ENCODE measurements around the gene CCNK.

CCNK gene

DNA sequence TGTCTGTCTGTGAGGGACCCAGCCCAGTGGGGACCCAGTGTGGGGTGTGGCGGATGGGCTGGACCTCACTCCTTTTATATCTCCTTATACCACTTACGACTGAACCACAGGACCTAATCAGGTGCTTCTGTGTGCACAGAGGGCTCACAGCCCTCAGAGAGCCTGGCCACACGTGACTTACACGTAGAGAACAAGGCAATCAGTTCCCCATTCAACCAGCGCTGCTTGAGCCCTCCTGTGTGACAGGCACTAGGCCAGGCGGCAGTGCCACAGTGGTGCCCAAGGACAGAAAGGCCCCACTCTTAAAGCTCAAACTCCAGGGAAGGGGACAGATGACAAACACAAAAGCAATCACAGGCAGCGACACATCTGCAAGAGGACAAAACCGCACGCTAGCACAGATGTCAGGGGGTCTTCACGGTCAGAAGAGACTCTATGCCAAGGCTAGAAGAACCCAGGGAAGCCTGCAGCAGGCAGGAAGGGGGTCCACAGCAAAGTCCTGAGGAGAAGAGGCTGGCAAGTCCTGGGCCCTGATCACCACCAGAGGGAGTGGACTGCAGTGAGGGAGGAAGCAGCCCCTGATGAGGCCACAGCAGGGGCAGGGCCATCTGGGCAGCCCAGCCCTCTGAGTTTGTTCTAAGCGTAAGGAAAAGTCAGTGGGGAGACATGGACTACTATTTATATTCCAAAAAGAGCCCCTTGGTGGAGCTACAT lies 39.9 kb upstream of the CCNK start:
- TF ChIP-seq, protein P1, sequence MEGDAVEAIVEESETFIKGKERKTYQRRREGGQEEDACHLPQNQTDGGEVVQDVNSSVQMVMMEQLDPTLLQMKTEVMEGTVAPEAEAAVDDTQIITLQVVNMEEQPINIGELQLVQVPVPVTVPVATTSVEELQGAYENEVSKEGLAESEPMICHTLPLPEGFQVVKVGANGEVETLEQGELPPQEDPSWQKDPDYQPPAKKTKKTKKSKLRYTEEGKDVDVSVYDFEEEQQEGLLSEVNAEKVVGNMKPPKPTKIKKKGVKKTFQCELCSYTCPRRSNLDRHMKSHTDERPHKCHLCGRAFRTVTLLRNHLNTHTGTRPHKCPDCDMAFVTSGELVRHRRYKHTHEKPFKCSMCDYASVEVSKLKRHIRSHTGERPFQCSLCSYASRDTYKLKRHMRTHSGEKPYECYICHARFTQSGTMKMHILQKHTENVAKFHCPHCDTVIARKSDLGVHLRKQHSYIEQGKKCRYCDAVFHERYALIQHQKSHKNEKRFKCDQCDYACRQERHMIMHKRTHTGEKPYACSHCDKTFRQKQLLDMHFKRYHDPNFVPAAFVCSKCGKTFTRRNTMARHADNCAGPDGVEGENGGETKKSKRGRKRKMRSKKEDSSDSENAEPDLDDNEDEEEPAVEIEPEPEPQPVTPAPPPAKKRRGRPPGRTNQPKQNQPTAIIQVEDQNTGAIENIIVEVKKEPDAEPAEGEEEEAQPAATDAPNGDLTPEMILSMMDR (IDR thresholded peaks at IDR 0.05; ENCODE audit: low read depth, low read length): no peak; the same call in 1 of the 2 replicates
- DNase-seq (ENCODE audit: extremely low read depth, low read depth): no peak

DNA sequence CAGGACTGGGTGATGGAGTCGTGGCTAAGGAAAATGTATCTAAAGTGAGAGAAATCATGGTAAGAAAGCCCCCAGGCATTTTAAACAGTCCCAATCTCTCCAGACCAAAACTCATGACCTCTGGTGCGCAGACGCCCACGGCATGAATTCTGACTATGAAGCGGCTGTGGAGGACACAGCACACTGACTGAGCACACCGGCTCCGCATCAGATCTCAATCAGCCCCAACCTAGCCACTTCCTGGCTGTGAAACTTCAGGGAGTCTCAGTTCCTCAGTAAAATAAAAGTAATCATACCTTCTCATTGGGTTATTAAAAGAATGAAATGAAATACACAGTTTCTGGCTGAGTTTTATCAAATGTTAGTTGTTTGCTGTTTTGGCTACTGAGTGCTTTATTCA lies 39.3 kb upstream of the CCNK start:
- DNase-seq (ENCODE audit: extremely low read depth, low read depth): no peak
- TF ChIP-seq, protein P1 (IDR thresholded peaks at IDR 0.05; ENCODE audit: low read depth, low read length): no peak

DNA sequence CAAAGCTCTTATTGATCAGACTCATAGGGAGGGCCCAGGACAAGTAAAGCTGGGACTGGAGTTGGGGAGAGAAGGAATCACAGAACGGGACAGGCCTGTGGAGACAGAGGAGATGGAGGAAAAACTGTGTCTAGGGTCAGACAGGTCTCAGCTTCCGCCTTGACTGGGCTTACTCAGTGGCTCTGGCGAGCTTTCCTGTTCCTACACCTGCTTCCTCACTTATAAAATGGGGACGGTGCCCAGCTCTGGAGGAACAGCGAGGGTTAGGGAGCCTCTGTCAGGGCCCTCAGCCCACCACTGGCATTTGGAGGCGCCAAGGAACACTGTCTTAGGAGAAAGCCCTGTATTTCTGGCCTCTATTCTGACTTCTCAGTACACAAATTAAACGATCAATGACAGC lies 35.3 kb upstream of the CCNK start:
- TF ChIP-seq, protein P1 (IDR thresholded peaks at IDR 0.05; ENCODE audit: low read depth, low read length): no peak

DNA sequence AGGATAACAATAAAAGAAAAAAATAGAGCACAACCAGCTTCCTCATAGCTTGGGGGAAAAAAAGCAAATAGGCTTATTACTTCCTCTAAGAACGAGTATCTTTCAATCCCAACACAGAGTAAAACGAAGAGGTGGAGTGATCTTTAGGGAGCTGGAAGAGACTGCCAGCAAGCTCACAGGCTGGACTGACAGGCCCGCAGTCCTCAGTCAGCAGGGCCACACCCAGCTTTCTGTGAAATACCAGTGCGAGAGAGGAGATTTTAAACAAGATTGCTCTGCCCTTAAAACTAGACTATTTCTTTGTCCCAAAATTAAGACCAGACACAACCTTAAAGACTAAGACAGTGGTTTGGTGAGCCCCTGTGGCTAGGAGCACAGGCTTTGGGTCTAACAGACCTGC lies 33.5 kb upstream of the CCNK start:
- no peak for DNase-seq (ENCODE audit: extremely low read depth, low read depth)
- TF ChIP-seq, protein P1 (IDR thresholded peaks at IDR 0.05; ENCODE audit: low read depth, low read length): no peak

More for the DNA sequence above, 35.3 kb upstream of the CCNK start:
- DNase-seq (ENCODE audit: extremely low read depth, low read depth): no peak

DNA sequence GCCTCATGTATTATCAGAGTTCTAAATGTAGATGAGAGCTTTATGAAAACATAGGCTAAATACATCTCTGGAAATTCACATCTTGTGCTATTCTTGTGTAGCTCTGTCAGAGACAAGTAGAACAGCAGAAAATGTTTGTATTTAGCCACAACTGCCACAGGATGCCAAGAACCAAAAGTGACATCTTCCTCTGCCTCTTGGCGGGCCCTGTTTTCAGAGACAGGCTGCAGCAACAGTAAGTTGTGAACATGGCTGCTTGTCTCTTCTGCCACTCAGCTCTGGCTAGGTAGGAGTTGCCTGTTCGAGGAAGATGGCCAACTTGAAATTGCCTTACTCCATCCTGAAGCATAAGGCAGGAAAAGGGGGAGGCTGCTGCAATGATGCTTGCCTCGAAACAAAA lies 30.9 kb upstream of the CCNK start:
- TF ChIP-seq, protein P1 (IDR thresholded peaks at IDR 0.05; ENCODE audit: low read depth, low read length): no peak
- DNase-seq (ENCODE audit: extremely low read depth, low read depth): no peak

DNA sequence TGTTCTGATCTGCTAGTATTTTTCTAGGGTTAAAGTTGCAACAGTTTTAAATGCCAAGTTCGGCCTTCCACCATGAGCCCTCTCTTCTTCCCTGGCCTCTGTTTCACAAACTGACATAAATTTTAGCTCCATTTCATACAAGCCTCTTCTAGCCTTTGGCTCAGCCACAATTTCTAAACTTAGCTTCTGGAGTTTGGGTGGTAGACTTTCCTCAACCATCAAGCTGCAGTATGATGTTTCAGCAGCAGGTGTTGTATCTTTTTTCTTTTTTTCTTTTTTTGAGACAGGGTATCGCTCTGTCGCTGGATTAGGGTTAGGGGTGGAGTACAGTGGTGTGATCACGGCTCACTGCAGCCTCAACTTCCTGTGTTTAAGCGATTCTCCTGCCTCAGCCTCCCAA lies 30.0 kb upstream of the CCNK start:
- DNase-seq (ENCODE audit: extremely low read depth, low read depth): no peak
- TF ChIP-seq, protein P1 (IDR thresholded peaks at IDR 0.05; ENCODE audit: low read depth, low read length): no peak

DNA sequence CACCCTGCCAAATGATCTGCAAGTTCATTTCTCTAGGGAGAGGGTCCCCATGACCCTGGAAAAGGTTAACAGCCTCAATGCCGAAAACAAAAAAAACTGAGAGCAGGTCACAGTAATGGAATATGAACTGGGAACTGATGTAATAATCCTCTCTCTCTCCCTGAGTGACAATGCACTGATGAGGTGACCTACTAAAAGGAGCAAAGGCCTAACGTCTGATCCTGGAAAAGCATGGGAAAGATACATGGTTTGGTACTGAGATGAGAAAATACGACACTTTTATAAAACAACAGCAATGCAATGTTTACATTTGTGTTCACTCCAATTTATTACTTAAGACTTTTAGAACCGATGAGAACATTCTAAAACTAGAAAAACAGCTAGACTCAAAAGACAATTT lies 28.2 kb upstream of the CCNK start:
- TF ChIP-seq, protein P1 (IDR thresholded peaks at IDR 0.05; ENCODE audit: low read depth, low read length): no peak
- DNase-seq (ENCODE audit: extremely low read depth, low read depth): no peak
